ENCODE results near the gene DLX2. TPM values are rescaled to one million over a fixed set of nuclear protein-coding genes. Genes with fewer than 3 reads are reported as not detected.

Gene DLX2
- total and polyA plus RNA-seq, 2 of the 13 experiments (the other 11 are each of a cell fraction or from before 2014, with no cell fraction given), result 0.07 to 0.15 TPM

DNA sequence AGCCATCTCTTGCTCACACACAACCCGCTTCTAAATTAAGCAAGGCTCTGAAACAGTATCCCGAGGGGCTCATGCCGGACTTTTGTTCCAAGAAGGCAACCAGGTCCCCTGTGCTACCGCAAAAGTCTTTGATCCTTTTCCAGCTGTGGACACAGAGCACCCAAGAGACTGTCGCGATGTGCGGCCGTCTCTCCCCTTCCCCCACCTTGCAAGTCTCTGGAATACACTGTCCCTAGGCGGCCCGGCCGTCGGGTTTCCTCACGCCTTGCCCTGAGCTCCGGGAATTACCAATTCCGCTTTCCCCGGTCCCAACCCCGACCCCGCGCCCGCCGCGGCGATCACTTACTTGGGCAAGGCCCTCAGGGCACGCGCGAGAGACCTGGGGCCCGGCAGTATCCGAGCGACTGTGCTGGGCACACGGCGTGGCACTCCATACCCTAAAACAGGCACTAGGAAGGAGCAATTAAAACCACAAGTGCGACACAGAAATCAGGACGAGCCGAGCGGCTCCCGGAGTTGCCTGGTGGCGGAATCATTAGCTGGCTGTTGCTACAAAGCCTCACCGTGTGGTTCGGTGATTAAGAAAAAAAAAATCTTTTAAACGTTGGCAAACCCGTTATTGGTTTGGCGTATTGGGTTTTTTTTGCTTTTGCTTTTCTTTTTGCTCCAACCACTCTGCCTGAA, 19.6 kb downstream of the DLX2 start (continued):
- TF ChIP-seq, protein P1, sequence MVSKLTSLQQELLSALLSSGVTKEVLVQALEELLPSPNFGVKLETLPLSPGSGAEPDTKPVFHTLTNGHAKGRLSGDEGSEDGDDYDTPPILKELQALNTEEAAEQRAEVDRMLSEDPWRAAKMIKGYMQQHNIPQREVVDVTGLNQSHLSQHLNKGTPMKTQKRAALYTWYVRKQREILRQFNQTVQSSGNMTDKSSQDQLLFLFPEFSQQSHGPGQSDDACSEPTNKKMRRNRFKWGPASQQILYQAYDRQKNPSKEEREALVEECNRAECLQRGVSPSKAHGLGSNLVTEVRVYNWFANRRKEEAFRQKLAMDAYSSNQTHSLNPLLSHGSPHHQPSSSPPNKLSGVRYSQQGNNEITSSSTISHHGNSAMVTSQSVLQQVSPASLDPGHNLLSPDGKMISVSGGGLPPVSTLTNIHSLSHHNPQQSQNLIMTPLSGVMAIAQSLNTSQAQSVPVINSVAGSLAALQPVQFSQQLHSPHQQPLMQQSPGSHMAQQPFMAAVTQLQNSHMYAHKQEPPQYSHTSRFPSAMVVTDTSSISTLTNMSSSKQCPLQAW (CRISPR knock-in tag; IDR thresholded peaks at IDR 0.05), result peak; percentile 44; the same call in 1 of the 2 replicates
- TF ChIP-seq, protein P2, sequence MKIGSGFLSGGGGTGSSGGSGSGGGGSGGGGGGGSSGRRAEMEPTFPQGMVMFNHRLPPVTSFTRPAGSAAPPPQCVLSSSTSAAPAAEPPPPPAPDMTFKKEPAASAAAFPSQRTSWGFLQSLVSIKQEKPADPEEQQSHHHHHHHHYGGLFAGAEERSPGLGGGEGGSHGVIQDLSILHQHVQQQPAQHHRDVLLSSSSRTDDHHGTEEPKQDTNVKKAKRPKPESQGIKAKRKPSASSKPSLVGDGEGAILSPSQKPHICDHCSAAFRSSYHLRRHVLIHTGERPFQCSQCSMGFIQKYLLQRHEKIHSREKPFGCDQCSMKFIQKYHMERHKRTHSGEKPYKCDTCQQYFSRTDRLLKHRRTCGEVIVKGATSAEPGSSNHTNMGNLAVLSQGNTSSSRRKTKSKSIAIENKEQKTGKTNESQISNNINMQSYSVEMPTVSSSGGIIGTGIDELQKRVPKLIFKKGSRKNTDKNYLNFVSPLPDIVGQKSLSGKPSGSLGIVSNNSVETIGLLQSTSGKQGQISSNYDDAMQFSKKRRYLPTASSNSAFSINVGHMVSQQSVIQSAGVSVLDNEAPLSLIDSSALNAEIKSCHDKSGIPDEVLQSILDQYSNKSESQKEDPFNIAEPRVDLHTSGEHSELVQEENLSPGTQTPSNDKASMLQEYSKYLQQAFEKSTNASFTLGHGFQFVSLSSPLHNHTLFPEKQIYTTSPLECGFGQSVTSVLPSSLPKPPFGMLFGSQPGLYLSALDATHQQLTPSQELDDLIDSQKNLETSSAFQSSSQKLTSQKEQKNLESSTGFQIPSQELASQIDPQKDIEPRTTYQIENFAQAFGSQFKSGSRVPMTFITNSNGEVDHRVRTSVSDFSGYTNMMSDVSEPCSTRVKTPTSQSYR (CRISPR knock-in tag; IDR thresholded peaks at IDR 0.05; ENCODE audit: borderline replicate concordance), result 0 out of 2 replicates have a peak, but pooled peaks have one; percentile 13
- TF ChIP-seq HDAC1 (CRISPR knock-in tag; IDR thresholded peaks at IDR 0.05) (no peak), PITX1 (CRISPR knock-in tag; IDR thresholded peaks at IDR 0.05) (no peak), MYNN (CRISPR knock-in tag; IDR thresholded peaks at IDR 0.05; ENCODE audit: low read depth) (no peak), CCAR2 (optimal IDR thresholded peaks at IDR 0.05; ENCODE audit: low read depth, low read length) (peak; percentile 51), GATAD1 (CRISPR knock-in tag; IDR thresholded peaks at IDR 0.05) (no peak), ZNF121 (CRISPR knock-in tag; IDR thresholded peaks at IDR 0.05) (no peak), YEATS4 (CRISPR knock-in tag; IDR thresholded peaks at IDR 0.05; ENCODE audit: borderline replicate concordance) (no peak), ZNF563 (CRISPR knock-in tag; IDR thresholded peaks at IDR 0.05) (no peak), ZNF3 (CRISPR knock-in tag; IDR thresholded peaks at IDR 0.05) (no peak), ZNF674 (CRISPR knock-in tag; IDR thresholded peaks at IDR 0.05; ENCODE audit: low read depth) (no peak), PHB2 (IDR thresholded peaks at IDR 0.05; ENCODE audit: partially characterized antibody) (no peak), POLR2A (IDR thresholded peaks at IDR 0.05; ENCODE audit: insufficient read depth in 1 of 2, low read depth in 2 of 2, low read length in 2 of 2) (no peak), NR1H2 (CRISPR knock-in tag; IDR thresholded peaks at IDR 0.05; ENCODE audit: borderline replicate concordance, low read depth) (no peak)
- TF ChIP-seq, protein P3, sequence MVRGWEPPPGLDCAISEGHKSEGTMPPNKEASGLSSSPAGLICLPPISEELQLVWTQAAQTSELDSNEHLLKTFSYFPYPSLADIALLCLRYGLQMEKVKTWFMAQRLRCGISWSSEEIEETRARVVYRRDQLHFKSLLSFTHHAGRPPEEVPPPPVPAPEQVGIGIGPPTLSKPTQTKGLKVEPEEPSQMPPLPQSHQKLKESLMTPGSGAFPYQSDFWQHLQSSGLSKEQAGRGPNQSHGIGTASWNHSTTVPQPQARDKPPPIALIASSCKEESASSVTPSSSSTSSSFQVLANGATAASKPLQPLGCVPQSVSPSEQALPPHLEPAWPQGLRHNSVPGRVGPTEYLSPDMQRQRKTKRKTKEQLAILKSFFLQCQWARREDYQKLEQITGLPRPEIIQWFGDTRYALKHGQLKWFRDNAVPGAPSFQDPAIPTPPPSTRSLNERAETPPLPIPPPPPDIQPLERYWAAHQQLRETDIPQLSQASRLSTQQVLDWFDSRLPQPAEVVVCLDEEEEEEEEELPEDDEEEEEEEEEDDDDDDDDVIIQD (CRISPR knock-in tag; IDR thresholded peaks at IDR 0.05; ENCODE audit: low read depth), result no peak
- TF ChIP-seq, protein P4, sequence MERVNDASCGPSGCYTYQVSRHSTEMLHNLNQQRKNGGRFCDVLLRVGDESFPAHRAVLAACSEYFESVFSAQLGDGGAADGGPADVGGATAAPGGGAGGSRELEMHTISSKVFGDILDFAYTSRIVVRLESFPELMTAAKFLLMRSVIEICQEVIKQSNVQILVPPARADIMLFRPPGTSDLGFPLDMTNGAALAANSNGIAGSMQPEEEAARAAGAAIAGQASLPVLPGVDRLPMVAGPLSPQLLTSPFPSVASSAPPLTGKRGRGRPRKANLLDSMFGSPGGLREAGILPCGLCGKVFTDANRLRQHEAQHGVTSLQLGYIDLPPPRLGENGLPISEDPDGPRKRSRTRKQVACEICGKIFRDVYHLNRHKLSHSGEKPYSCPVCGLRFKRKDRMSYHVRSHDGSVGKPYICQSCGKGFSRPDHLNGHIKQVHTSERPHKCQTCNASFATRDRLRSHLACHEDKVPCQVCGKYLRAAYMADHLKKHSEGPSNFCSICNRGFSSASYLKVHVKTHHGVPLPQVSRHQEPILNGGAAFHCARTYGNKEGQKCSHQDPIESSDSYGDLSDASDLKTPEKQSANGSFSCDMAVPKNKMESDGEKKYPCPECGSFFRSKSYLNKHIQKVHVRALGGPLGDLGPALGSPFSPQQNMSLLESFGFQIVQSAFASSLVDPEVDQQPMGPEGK (CRISPR knock-in tag; IDR thresholded peaks at IDR 0.05), result no peak
- TF ChIP-seq, protein P5, sequence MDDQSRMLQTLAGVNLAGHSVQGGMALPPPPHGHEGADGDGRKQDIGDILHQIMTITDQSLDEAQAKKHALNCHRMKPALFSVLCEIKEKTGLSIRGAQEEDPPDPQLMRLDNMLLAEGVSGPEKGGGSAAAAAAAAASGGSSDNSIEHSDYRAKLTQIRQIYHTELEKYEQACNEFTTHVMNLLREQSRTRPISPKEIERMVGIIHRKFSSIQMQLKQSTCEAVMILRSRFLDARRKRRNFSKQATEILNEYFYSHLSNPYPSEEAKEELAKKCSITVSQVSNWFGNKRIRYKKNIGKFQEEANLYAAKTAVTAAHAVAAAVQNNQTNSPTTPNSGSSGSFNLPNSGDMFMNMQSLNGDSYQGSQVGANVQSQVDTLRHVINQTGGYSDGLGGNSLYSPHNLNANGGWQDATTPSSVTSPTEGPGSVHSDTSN (CRISPR knock-in tag; IDR thresholded peaks at IDR 0.05; ENCODE audit: borderline replicate concordance), result no peak
- TF ChIP-seq, protein P6, sequence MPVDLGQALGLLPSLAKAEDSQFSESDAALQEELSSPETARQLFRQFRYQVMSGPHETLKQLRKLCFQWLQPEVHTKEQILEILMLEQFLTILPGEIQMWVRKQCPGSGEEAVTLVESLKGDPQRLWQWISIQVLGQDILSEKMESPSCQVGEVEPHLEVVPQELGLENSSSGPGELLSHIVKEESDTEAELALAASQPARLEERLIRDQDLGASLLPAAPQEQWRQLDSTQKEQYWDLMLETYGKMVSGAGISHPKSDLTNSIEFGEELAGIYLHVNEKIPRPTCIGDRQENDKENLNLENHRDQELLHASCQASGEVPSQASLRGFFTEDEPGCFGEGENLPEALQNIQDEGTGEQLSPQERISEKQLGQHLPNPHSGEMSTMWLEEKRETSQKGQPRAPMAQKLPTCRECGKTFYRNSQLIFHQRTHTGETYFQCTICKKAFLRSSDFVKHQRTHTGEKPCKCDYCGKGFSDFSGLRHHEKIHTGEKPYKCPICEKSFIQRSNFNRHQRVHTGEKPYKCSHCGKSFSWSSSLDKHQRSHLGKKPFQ (CRISPR knock-in tag; IDR thresholded peaks at IDR 0.05; ENCODE audit: insufficient replicate concordance), result no peak
